Left forelimb (tissue), 1 donor: ENCODE data around the gene KNDC1.
"Not testable (repeated sequence)": the region's sequence is repeated elsewhere in the genome, so short reads cannot be mapped to it uniquely, and the experiment has no call there.

Experiments used
- DNase-seq: peaks from one replicate; pipeline ENCODE4 v3.0.0-alpha.2; 2018; ENCODE audit warnings: low spot score

KNDC1 gene

GRCh38 chr10:133140417-133141143 is 19.4 kb upstream of the KNDC1 start:
- no peak for DNase-seq

- DNase-seq, result peak; percentile 59
Measured at GRCh38 chr10:133141144-133141957, 18.7 kb upstream of the KNDC1 start.

GRCh38 chr10:133141958-133142340 is 18.1 kb upstream of the KNDC1 start:
- no peak for DNase-seq

GRCh38 chr10:133142523-133143199 is 17.4 kb upstream of the KNDC1 start:
- DNase-seq, result no peak

DNA sequence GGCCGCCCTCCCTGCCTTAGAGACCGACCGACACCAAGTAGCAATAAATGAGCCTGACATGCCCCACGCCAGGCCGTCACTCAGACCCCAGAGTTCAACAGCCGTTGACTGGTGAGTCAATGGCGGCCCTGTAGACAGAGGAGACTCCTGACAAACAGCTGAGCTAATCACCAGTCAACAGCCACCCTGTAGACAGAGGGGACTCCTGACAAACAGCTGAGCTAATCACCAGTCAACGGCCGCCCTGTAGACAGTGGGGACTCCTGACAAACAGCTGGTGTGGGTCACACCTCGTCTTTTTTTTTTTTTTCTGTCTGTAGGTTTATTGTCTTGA is 16.9 kb upstream of the KNDC1 start:
- no peak for DNase-seq

DNA sequence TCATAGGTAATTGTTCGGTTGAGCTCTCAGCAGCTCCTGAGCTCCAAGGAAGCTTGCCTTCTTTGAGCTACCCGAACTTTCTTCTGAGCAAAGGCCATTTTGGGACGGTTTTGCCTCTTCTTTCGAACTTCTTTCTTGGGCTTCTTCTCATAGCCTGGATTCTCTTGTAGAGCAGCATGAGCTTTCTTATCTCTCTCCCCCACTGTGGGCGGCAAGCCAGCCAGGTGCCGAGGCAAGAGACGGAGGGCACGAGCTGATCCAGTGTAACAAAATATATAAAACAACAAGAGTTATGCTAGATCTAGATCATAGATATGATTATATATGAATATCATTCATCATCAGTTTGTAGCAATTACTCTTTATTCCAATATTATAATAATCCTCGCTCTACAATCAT is 16.5 kb upstream of the KNDC1 start:
- no peak for DNase-seq

DNA sequence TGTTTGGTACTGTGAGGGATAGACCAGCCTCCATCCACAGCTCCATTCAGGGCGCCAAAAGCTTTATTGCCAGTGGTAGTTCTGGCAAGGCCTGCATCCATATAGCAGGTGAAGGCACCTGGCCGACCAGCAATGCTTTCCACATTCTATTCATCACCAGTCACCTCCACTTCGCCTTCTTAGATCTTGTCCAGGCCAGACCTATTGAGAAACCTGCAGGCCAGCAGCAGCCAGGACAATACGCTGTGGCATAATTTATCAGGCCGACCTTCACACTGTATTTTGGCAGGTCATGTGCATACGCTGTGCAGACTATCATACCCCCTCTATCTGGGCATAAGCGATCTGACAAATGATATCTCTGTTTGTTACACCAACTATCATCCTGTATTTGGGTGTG is 15.2 kb upstream of the KNDC1 start:
- DNase-seq, result no peak

GRCh38 chr10:133150226-133150625 is 9.8 kb upstream of the KNDC1 start:
- no peak for DNase-seq

DNA sequence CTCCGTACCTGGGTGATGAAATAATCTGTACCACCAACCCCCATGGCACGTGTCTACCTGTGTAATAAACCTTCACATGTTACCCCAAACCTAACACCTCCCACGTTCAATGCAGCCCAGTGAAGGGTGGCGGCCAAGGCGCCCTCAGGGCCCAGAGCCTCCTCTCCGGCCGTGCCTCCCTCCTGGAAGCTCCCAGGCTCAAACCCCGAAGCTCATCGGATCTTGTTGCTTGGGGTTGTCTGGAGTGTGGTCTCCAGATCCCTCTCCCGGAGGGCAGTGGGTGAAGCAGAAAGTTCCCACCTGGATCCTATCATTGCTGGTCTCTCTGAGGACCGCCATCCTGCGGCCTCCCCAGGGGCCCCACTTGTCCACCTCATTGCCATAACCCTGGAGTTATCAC is 9.4 kb upstream of the KNDC1 start:
- peak; percentile 40 for DNase-seq

DNA sequence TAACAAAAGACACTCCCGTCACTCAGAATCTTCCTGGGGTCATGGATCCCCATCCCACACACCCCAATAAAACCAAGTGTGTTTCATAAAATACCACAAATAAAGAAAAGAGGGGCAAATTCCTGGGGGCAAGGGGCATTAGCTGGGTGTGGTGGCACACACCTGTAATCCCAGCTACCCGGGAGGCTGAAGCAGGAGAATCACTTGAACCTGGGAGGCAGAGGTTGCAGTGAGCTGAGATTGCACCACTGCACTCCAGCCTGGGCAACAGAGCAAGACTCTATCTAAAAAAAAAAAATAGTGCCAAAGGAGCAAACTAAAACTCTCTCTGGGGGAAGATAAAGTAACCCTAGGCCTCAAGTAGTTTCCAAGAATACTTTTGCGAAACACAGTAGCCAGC is 8.9 kb upstream of the KNDC1 start:
- DNase-seq, result not testable (repeated sequence)

DNA sequence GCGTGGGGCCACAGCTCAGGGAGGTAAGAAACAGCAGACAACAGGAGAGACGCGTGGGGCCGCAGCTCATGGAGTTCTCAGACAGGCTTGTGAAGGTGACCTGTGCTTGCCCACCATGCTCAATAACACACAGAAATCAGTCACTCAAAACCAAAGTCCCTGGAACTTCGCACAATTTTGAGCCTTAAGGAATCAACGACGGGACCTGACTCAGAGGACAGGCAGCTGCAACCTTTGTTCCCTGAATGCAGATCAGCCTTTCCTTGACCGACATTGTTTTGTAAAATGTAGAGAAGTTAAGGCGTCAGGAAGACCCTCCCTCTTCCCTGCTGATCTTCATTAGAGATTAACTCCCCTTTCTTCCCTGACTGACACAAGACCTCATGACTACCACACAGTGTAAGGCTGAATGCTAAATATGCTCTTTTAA is 8.5 kb upstream of the KNDC1 start:
- no peak for DNase-seq

GRCh38 chr10:133154411-133154810 is 5.6 kb upstream of the KNDC1 start:
- DNase-seq, result no peak

DNA sequence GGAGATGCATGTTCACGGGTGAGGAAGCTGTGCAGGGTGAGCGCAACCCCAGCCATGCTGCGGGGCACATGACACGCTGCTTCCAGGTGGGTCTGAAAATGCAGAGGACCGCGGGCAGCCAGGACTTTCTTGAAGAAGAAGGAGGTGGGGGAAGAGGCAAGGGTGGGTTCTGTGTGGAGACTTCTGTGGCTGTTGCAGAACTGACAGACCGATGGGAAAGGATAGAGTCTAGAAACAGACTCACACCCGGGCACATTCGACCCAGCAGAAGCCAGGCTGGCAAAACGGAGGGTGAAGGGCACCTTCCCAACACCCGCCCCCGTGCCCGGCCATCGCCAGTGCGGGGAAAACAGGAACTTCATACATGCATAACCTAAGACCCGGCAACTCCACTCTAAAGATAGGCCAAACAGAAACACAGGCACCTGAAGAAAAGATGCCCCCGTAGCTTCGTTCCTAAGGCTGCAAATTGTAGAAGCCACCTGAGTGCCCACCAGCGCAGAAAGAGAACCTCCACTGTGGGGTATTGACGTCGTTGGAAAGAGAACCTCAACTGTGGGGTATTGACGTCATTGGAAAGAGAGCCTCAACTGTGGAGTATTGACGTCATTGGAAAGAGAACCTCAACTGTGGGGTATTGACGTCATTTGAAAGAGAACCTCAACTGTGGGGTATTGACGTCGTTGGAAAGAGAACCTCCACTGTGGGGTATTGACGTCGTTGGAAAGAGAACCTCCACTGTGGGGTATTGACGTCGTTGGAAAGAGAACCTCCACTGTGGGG is 4.8 kb upstream of the KNDC1 start:
- no peak for DNase-seq

DNA sequence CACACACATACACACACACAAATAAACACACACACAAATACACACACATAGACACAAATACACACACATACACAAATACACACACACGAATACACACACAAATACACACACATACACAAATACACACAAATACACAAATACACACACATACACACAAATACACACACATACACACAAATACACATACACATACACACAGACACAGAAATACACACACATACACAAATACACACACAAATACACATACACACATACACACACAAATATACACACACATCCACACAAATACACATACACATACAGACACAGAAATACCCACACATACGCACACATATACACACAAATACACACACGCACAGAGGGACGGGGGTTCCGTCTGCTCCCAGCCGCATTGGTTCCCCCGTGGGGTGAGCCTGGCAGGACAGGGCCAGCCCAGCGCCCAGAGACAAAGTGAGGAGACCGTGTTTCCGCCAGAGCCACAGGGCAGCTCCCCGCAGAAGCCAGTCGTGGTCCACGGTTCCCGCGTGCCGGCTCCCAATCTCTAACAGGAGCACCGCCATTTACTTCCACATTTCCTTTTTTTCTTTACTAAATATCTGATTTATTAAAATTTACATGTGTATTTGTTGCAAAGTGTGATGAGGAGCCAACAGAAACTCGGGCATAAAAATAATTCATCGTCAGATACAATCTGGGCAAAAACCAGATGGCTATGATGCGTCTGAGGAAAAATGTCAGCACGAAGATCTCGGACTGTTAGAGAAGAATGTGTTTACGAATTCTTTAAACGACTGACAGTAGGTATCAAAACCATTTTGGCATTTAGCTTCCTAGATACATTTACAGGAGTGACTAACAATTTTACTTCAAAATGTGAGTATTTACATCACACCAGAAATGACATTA is 3.1 kb upstream of the KNDC1 start:
- DNase-seq, result peak; percentile 45

DNA sequence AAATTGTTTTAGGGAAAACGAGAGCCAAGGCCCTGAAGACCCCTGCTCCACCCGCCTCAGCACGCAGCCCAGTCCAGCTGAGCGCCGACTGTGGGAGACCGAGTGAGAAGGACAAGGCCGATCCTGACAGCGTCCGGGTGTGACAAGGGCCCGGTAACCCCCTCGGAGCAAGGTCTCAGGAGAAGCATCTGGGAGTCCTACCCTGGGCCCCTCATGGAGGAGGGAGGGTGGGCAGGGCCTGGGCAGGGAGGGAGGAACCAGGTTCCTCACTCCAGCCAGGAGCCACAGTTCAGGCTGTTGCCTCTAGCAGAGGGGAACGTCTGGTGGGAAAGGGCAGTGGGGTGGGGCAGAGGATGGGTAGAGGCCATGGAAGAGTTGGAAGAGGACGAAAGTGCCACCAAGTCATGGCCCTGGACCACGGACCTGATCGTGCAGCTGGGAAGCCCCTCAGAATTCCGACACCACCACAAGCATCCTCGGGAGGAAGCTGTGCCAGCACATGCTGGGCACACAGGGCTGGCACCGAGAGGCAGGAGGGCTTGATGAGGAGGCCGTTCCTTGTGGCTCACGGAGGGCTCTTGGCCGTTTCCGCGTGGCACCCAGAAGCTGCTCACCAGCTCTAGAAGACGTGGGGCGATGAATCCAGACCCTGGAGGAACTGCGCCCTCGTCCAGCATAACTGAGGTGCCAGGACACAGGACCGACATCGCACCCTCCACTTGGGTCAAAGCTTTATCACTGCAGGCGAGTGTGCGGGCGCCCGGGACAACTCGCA is 2.2 kb upstream of the KNDC1 start:
- DNase-seq, result peak; percentile 54

DNA sequence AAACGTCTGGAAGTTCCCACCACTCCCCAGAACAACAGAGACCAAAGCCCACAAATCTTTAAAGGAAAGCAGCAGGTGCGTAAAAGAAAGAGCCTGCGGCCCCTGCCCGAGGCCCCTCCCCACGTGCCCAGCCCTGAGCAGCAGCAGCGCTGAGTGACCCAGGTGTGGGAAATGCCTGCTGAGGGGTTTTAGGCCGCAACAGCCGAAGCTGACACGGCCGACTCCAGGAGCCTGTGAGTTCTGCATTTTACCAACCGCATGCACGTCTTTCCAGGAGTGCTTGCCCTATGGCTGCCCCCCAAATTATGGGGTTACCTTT is 1.6 kb upstream of the KNDC1 start:
- no peak for DNase-seq

- DNase-seq, result peak; percentile 66
Measured at GRCh38 chr10:133158756-133159610, 1.0 kb upstream of the KNDC1 start.

DNA sequence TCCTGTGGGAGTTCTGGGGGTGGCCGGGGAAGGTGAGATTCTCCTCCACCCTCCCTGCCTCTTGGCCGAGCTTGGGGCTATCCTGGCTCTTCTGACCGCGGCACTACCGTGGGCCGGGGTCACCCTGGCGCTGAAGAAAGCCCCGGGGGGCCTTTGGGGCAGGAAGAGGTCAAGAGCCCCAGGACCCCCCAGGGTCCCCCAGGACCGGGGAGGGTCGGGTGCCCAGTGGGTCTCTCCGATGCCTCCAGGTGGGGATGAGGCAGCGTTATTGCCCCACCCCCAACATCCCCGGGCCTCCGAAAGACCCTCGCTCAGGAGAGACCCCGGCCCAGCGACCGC is 439 bp upstream of the KNDC1 start:
- peak; percentile 62 for DNase-seq

DNA sequence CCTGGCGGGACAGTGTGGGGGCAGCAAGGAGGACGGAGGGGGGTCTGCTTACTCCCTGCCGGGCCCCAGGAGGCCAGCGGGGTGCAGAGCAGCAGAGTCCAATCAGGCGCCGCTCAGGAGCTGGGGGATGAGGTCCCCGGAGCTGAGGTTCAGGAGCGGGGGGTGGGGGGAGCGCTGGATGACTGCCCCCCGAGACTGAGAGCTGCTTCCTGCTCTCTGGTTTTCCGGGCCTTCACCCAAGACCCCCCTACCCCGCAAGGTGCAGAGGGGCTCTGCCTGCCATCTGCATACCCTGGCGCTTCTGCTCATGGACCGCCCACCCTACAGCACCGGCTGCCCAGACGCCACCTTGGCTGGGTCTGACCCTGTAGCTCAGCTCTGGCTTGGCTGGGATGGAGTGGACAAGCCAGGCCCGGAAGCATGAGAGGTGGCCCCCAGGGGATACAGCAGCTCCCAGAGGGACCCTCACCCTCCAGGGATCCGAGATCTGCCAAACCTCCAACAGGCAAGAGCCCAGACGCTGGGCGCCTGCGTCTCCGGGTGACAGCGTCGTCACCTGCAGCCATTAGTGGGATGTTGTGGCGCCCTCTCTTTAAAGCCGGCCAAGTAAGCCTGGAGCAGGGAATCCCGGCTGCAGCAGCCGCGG is 930 bp downstream of the KNDC1 start:
- peak; percentile 58 for DNase-seq
